Duodenal mucosa (tissue), 2 donors: ENCODE measurements around the gene DNAJC30.

Experiments
- H3K27ac ChIP-seq: one replicate; pipeline ENCODE4 v1.7.0; 2013; ENCODE audit warnings: low read depth, low read length
- H3K27me3 ChIP-seq, 2 donors: one replicate each; pipeline ENCODE4 v1.7.0; 2013; ENCODE audit warnings: low read length in 2 of 2, control low read depth in 1 of 2; ENCODE audit not compliant: insufficient read depth in 2 of 2, control insufficient read depth in 1 of 2
- H3K36me3 ChIP-seq, 2 donors: one replicate each; pipeline ENCODE4 v1.7.0; 2013; ENCODE audit warnings: low read length in 2 of 2, control low read depth in 1 of 2; ENCODE audit not compliant: insufficient read depth in 2 of 2, control insufficient read depth in 1 of 2
- H3K4me1 ChIP-seq, 2 donors: one replicate each; pipeline ENCODE4 v1.7.0; 2013; ENCODE audit warnings: low read length in 2 of 2, control low read depth in 1 of 2; ENCODE audit not compliant: insufficient read depth in 2 of 2, control insufficient read depth in 1 of 2
- H3K4me3 ChIP-seq, 2 donors: one replicate each; pipeline ENCODE4 v1.7.0; 2013; ENCODE audit warnings: low read length in 2 of 2, low read depth in 1 of 2
- H3K9ac ChIP-seq, 2 donors: one replicate each; pipeline ENCODE4 v1.7.0; 2013; ENCODE audit warnings: low read length in 2 of 2, low read depth in 1 of 2
- H3K9me3 ChIP-seq, 2 donors: one replicate each; pipeline ENCODE4 v1.7.0; 2013; ENCODE audit warnings: low read length in 2 of 2, control low read depth in 1 of 2; ENCODE audit not compliant: control insufficient read depth in 1 of 2

The DNAJC30 gene

GRCh38 chr7:73650524-73650923, 32.7 kb downstream of the DNAJC30 start:
- H3K27me3 ChIP-seq = peaks cover 6 to 12% of the 10 kb centered on the region in 2 donors
- no peaks in the 10 kb centered on the region for H3K36me3 ChIP-seq
- H3K4me1 ChIP-seq = peaks cover 12 to 16% of the 10 kb centered on the region in 2 donors
- no peak overlapping the region for H3K4me3 ChIP-seq
- no peak overlapping the region for H3K9ac ChIP-seq
- H3K27ac ChIP-seq = no peak overlapping the region
- H3K9me3 ChIP-seq = no peaks in the 10 kb centered on the region

GRCh38 chr7:73649576-73649975, 33.7 kb downstream of the DNAJC30 start:
- Histone ChIP-seq H3K27ac (no peak overlapping the region), H3K4me1 (peaks cover 12 to 18% of the 10 kb centered on the region in 2 donors), H3K27me3 (peaks cover 6 to 12% of the 10 kb centered on the region in 2 donors), H3K9ac (no peak overlapping the region), H3K4me3 (no peak overlapping the region), H3K36me3 (no peaks in the 10 kb centered on the region), H3K9me3 (no peaks in the 10 kb centered on the region)

GRCh38 chr7:73648593-73649332, 34.5 kb downstream of the DNAJC30 start:
- peaks cover 12 to 18% of the 10 kb centered on the region in 2 donors for H3K4me1 ChIP-seq
- peak overlapping the region in 1 of 2 donors; percentile 48 for H3K9ac ChIP-seq
- no peaks in the 10 kb centered on the region for H3K9me3 ChIP-seq
- no peak overlapping the region for H3K27ac ChIP-seq
- H3K27me3 ChIP-seq = peaks cover 6 to 12% of the 10 kb centered on the region in 2 donors
- H3K36me3 ChIP-seq = no peaks in the 10 kb centered on the region
- H3K4me3 ChIP-seq = no peak overlapping the region

DNA sequence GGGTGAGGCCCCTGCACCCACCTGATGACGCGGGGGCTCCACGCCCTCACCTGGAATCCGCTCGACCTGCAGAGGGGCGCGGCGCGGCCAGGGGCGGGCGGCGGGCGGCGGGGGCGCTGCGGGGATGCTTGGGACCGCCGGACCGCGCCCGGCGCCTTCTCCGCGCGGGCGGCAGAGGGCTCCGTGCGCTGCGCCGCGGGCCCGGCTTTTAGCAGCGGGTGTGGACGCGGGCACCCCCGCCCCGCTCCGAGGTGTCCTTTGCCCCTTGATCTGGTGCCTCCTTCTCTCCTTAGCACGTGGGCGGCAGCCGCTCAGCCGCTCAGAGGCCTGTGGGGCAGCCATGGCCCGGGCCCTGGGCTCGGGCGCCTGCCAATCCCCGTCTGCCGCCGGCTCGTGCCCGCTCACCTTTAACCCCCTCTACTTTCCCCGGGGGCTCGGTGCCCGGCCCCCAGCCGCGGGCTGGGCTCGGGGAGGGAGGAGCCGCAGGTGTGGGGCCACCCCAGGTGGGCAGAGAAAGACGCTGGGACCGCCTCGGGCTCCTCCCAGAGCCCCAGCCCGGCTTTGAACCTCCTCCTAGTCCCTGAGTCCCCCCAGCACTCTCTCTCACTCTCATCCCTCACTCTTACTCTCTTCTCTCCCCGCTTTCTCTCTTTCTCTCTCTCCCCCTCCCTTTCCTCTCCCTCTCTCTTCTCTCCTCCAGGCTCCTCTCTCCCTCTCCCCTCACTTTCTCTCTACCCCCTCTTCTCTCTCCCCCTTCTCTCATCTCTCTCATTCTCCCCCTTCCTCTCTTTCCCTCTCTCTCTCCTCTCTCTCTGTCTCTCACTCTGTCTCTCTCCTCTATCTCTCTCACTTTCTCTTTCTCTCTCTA, 35.3 kb downstream of the DNAJC30 start:
- peaks cover 6 to 12% of the 10 kb centered on the region in 2 donors for H3K27me3 ChIP-seq
- H3K27ac ChIP-seq = no peak overlapping the region
- no peaks in the 10 kb centered on the region for H3K9me3 ChIP-seq
- peak overlapping the region in 1 of 2 donors; percentile 49 for H3K4me3 ChIP-seq
- H3K36me3 ChIP-seq = no peaks in the 10 kb centered on the region
- peak overlapping the region; percentile 43 to 48 for H3K9ac ChIP-seq
- H3K4me1 ChIP-seq = peaks cover 12 to 18% of the 10 kb centered on the region in 2 donors

GRCh38 chr7:73646785-73647724, 36.2 kb downstream of the DNAJC30 start:
- peak overlapping the region; percentile 29 to 38 for H3K9ac ChIP-seq

DNA sequence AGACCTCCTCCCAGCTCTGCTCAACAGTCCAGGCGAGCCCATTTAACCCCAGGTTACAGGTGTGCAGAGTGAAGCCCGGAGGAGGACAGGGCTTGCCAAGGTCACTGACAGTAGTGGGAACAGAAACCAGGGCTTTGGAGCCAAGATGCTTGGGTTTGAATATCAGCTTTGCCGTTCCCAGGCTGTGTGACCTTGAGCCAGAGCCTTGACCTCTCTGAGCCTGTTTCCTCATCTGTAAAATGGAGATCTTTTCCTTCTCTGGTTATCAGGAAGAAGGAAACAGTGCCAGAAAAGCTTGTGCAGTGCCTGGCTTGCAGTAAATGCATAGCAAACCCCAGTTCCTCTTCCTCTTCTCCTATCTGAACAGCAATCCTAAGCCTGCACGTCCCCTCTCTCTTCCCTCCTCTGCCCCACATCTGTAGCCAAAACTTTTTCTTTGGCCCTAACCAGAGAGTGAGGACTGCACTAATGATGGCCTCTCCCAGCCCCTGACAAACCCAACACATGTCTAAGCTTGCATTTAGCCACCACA, 37.5 kb downstream of the DNAJC30 start:
- H3K27ac ChIP-seq = no peak overlapping the region
- H3K9me3 ChIP-seq = peaks cover 0 to 10% of the 10 kb centered on the region in 2 donors
- no peaks in the 10 kb centered on the region for H3K36me3 ChIP-seq
- H3K9ac ChIP-seq = no peak overlapping the region
- H3K4me1 ChIP-seq = peaks cover 12 to 18% of the 10 kb centered on the region in 2 donors
- peaks cover 6 to 12% of the 10 kb centered on the region in 2 donors for H3K27me3 ChIP-seq
- no peak overlapping the region for H3K4me3 ChIP-seq

More at GRCh38 chr7:73646785-73647724, 36.2 kb downstream of the DNAJC30 start:
- H3K27me3 ChIP-seq = peaks cover 6 to 12% of the 10 kb centered on the region in 2 donors
- peak overlapping the region; percentile 13 to 49 for H3K4me3 ChIP-seq
- H3K9me3 ChIP-seq = peaks cover 0 to 1% of the 10 kb centered on the region in 2 donors
- H3K36me3 ChIP-seq = no peaks in the 10 kb centered on the region
- H3K27ac ChIP-seq = no peak overlapping the region
- peaks cover 12 to 18% of the 10 kb centered on the region in 2 donors for H3K4me1 ChIP-seq

DNA sequence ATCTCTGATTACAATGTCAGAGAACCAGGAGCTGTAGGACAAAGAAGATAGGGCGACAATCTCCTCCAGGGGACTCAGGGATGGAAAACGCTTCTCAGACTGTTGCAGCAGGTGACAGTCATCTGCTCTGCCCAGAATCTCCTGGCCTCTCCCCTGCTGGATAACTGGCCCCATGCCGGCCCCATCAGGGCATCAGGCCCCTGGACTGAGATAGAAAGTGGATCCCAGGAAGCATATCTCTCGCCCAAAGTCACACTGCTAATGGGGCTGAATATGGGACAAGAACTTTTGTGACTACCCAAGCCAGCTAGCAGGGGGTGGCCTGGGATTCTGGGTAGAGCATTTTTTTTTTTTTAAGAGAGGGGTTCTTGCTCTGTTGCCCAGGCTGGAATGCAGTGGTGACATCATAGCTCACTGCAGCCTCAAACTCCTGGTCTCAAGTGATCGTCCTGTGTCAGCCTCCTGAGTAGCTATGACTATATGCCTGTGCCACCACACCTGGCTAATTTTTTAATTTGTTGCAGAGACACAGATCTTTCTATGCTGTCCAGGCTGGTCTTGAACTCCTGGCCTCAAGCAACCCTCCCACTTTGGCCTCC, 38.5 kb downstream of the DNAJC30 start:
- peaks cover 0 to 10% of the 10 kb centered on the region in 2 donors for H3K9me3 ChIP-seq
- H3K4me3 ChIP-seq = no peak overlapping the region
- no peak overlapping the region for H3K27ac ChIP-seq
- H3K27me3 ChIP-seq = peaks cover 6 to 12% of the 10 kb centered on the region in 2 donors
- H3K9ac ChIP-seq = no peak overlapping the region
- H3K4me1 ChIP-seq = peaks cover 12 to 18% of the 10 kb centered on the region in 2 donors
- H3K36me3 ChIP-seq = no peaks in the 10 kb centered on the region

GRCh38 chr7:73642834-73643233, 40.4 kb downstream of the DNAJC30 start:
- Histone ChIP-seq H3K4me3 (no peak overlapping the region), H3K9ac (no peak overlapping the region), H3K27ac (no peak overlapping the region), H3K9me3 (peaks cover 0 to 10% of the 10 kb centered on the region in 2 donors), H3K4me1 (peaks cover 5 to 18% of the 10 kb centered on the region in 2 donors), H3K27me3 (peaks cover 4 to 6% of the 10 kb centered on the region in 2 donors), H3K36me3 (no peaks in the 10 kb centered on the region)

DNA sequence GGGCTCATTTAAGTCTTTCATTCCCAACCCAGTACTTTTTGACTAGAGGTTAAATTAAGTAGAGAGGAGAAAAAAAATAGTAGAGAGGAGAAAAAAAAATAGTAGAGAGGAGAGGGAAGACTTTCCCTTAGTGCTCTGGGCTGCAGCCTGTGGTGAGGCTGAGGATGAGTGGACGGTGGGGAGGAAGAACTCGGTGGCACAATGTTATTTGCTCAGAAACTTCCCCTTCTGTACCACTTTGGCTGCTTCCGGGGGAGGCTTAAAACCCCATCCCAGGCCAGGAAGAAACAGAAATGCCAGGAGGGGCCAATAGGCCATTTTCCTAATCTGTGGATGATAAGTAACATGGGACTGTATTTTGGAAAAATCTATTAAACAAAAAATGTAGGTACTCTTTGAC, 44.3 kb downstream of the DNAJC30 start:
- H3K27ac ChIP-seq = no peak overlapping the region

More for the DNA sequence above, 44.3 kb downstream of the DNAJC30 start:
- Histone ChIP-seq H3K4me1 (no peaks in the 10 kb centered on the region), H3K4me3 (no peak overlapping the region), H3K27me3 (no peaks in the 10 kb centered on the region), H3K9me3 (peaks cover 0 to 10% of the 10 kb centered on the region in 2 donors), H3K9ac (no peak overlapping the region), H3K36me3 (no peaks in the 10 kb centered on the region)
